Mesenchymal stem cell (in vitro differentiated cells and primary cell): Measurements from ENCODE around the gene PPP5C.
"Not testable (repeated sequence)": the region's sequence is repeated elsewhere in the genome, so short reads cannot be mapped to it uniquely, and the experiment has no call there.

Source experiments
- DNase-seq: peaks from one replicate; pipeline ENCODE4 v3.0.0-alpha.2; 2013
- H2AFZ ChIP-seq: one replicate; pipeline ENCODE4 v1.6.1; 2013; ENCODE audit warnings: low read depth, mild to moderate bottlenecking, control low read depth, inconsistent platforms, low read length, moderate library complexity
- H2AK5ac ChIP-seq: 2 replicates; pipeline ENCODE4 v1.6.1; 2013; ENCODE audit warnings: low read length, moderate library complexity, mild to moderate bottlenecking, inconsistent platforms; ENCODE audit not compliant: severe bottlenecking
- H2BK120ac ChIP-seq: one replicate; pipeline ENCODE4 v1.6.1; 2013; ENCODE audit warnings: low read depth, mild to moderate bottlenecking, inconsistent platforms, low read length, moderate library complexity
- H2BK12ac ChIP-seq, 2 experiments: one replicate each; pipeline ENCODE4 v1.6.1; 2013; ENCODE audit warnings: inconsistent platforms in 2 of 2, low read length in 2 of 2, mild to moderate bottlenecking in 2 of 2, moderate library complexity in 2 of 2, control low read depth in 1 of 2
- H2BK15ac ChIP-seq: one replicate; pipeline ENCODE4 v1.6.1; 2013; ENCODE audit warnings: mild to moderate bottlenecking, low read depth, inconsistent platforms; ENCODE audit not compliant: poor library complexity, severe bottlenecking
- H2BK5ac ChIP-seq: 2 replicates; pipeline ENCODE4 v1.6.1; 2013; ENCODE audit warnings: low read depth, mild to moderate bottlenecking, low read length, control low read depth, inconsistent platforms; ENCODE audit not compliant: poor library complexity, severe bottlenecking
- H3K14ac ChIP-seq, 2 experiments: one replicate each; pipeline ENCODE4 v1.6.1; 2013; ENCODE audit warnings: inconsistent platforms in 2 of 2, low read length in 2 of 2, control low read depth in 1 of 2, mild to moderate bottlenecking in 1 of 2, moderate library complexity in 1 of 2
- H3K18ac ChIP-seq, 2 experiments: one replicate each; pipeline ENCODE4 v1.6.1; 2013; ENCODE audit warnings: inconsistent platforms in 2 of 2, low read length in 2 of 2, control low read depth in 1 of 2, low read depth in 1 of 2, mild to moderate bottlenecking in 1 of 2
- H3K23ac ChIP-seq, 2 experiments: one replicate each; pipeline ENCODE4 v1.6.1; 2013; ENCODE audit warnings: inconsistent platforms in 2 of 2, low read length in 2 of 2, mild to moderate bottlenecking in 2 of 2, moderate library complexity in 2 of 2, control low read depth in 1 of 2
- H3K27ac ChIP-seq: 2 replicates; pipeline ENCODE4 v1.5.1; 2013; ENCODE audit warnings: mild to moderate bottlenecking, moderate library complexity, low read length, control low read depth, inconsistent platforms; ENCODE audit not compliant: poor library complexity, severe bottlenecking
- H3K27me3 ChIP-seq, 2 experiments: 2 replicates each; pipeline versions ENCODE4 v1.6.1 to v1.7.0; 2013; ENCODE audit warnings: low read length in 2 of 2, mild to moderate bottlenecking in 2 of 2, moderate library complexity in 2 of 2, control low read depth in 1 of 2, inconsistent platforms in 1 of 2; ENCODE audit not compliant: control insufficient read depth in 1 of 2, insufficient read depth in 1 of 2
- H3K36me3 ChIP-seq, 2 experiments: 2 replicates each; pipeline versions ENCODE4 v1.6.1 to v1.7.0; 2013; ENCODE audit warnings: low read length in 2 of 2, control low read depth in 1 of 2, inconsistent platforms in 1 of 2, low read depth in 1 of 2, mild to moderate bottlenecking in 1 of 2; ENCODE audit not compliant: insufficient read depth in 2 of 2, control insufficient read depth in 1 of 2
- H3K4ac ChIP-seq, 2 experiments: one replicate each; pipeline ENCODE4 v1.6.1; 2013; ENCODE audit warnings: inconsistent platforms in 2 of 2, low read length in 2 of 2, mild to moderate bottlenecking in 2 of 2, moderate library complexity in 2 of 2, control low read depth in 1 of 2, low read depth in 1 of 2
- H3K4me1 ChIP-seq: 2 replicates; pipeline ENCODE4 v1.6.1; 2013; ENCODE audit warnings: low read depth, low read length, control low read depth; ENCODE audit not compliant: control insufficient read depth, insufficient read depth
- H3K4me2 ChIP-seq: 2 replicates; pipeline ENCODE4 v1.6.1; 2013; ENCODE audit warnings: low read length, mild to moderate bottlenecking, inconsistent platforms; ENCODE audit not compliant: poor library complexity, severe bottlenecking
- H3K4me3 ChIP-seq, 2 experiments: 2 replicates each; pipeline versions ENCODE4 v1.5.1 to v1.7.0; 2013; ENCODE audit warnings: low read length in 2 of 2, mild to moderate bottlenecking in 2 of 2, control low read depth in 1 of 2, low read depth in 1 of 2; ENCODE audit not compliant: insufficient read depth in 1 of 2
- H3K79me1 ChIP-seq: replicated peaks from 2 replicates; pipeline ENCODE4 v1.6.1; 2013; ENCODE audit warnings: mild to moderate bottlenecking, control low read depth, low read length, inconsistent platforms; ENCODE audit not compliant: poor library complexity, severe bottlenecking
- H3K9ac ChIP-seq: 2 replicates; pipeline ENCODE4 v1.7.0; 2013; ENCODE audit warnings: mild to moderate bottlenecking, low read length, moderate library complexity
- H3K9me3 ChIP-seq: 2 replicates; pipeline ENCODE4 v1.7.0; 2013; ENCODE audit warnings: mild to moderate bottlenecking, low read length; ENCODE audit not compliant: control insufficient read depth
- H4K8ac ChIP-seq: one replicate; pipeline ENCODE4 v1.6.1; 2013; ENCODE audit warnings: inconsistent platforms, mild to moderate bottlenecking, low read length, moderate library complexity
- H4K91ac ChIP-seq: one replicate; pipeline ENCODE4 v1.6.1; 2013; ENCODE audit warnings: mild to moderate bottlenecking, low read length, inconsistent platforms
- WGBS: methylation state at CpG from one replicate; pipeline ENCODE4 v1.1.7; 2013; ENCODE audit warnings: mixed read lengths; 5-methylcytosine and 5-hydroxymethylcytosine counted together

Gene PPP5C

GRCh38 chr19:46415804-46416709 is 69.2 kb downstream of the PPP5C start:
- Histone ChIP-seq H3K27ac (peak overlapping the region; percentile 94), H3K4me3 (peak overlapping the region in 1 of 2 experiments; percentile 77), H3K9ac (peak overlapping the region; percentile 87), H2BK5ac (peak overlapping the region; percentile 92), H2BK12ac (peak overlapping the region in 1 of 2 experiments; percentile 72), H3K4ac (peak overlapping the region in 1 of 2 experiments; percentile 80), H3K4me1 (peaks cover 34% of the 10 kb centered on the region), H3K18ac (peak overlapping the region in 1 of 2 experiments; percentile 28), H2BK120ac (peak overlapping the region; percentile 76), H4K8ac (peak overlapping the region; percentile 59), H3K27me3 (peaks cover 0 to 32% of the 10 kb centered on the region in 2 experiments), H3K79me1 (peaks cover 18% of the 10 kb centered on the region), H3K4me2 (peak overlapping the region; percentile 86)
- not testable (repeated sequence) for H4K91ac ChIP-seq, H2BK15ac ChIP-seq, H3K9me3 ChIP-seq, H3K36me3 ChIP-seq, H2AFZ ChIP-seq, H3K23ac ChIP-seq, H2AK5ac ChIP-seq, H3K14ac ChIP-seq
- WGBS = 25% methylated on average over 40 of the region's 53 CpGs
- DNase-seq = peak; percentile 91

GRCh38 chr19:46420056-46420455 is 73.2 kb downstream of the PPP5C start:
- no peak overlapping the region for H3K4ac ChIP-seq
- 92% methylated on average over 7 of the region's 7 CpGs for WGBS
- H3K23ac ChIP-seq = no peak overlapping the region
- no peaks in the 10 kb centered on the region for H3K79me1 ChIP-seq
- H3K14ac ChIP-seq = no peak overlapping the region
- no peak overlapping the region for H3K4me3 ChIP-seq
- no peak overlapping the region for H3K4me2 ChIP-seq
- no peak overlapping the region for H2BK15ac ChIP-seq
- H3K4me1 ChIP-seq = peaks cover 8% of the 10 kb centered on the region
- no peak overlapping the region for H2AFZ ChIP-seq
- no peak overlapping the region for H4K8ac ChIP-seq
- H3K9ac ChIP-seq = no peak overlapping the region
- H4K91ac ChIP-seq = no peak overlapping the region
- H3K27me3 ChIP-seq = peaks cover 0 to 4% of the 10 kb centered on the region in 2 experiments
- DNase-seq = no peak
- H3K9me3 ChIP-seq = no peaks in the 10 kb centered on the region
- no peak overlapping the region for H2BK120ac ChIP-seq
- no peak overlapping the region for H2BK12ac ChIP-seq
- H3K36me3 ChIP-seq = no peaks in the 10 kb centered on the region
- H3K27ac ChIP-seq = no peak overlapping the region
- H2AK5ac ChIP-seq = no peak overlapping the region
- H3K18ac ChIP-seq = no peak overlapping the region
- H2BK5ac ChIP-seq = no peak overlapping the region

DNA sequence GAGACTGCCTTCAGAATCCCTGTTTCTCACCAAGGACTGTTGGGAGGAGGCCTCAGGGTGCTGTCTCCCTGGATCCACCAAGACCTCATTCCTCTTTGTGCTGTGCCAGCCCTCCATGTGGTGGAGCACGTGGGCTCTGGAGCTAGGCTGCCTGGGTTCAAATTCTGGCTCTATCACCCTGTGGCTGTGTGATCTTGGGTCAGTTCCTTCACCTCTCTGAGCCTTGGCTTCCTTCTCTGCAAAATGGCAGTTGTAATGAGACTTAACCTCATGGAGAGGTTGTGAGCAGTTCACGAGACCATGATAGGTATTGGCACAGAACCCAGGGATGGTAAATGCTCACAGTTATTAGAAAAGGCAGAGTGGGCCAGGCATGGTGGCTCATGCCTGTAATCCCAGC is 75.5 kb downstream of the PPP5C start:
- H3K36me3 ChIP-seq = no peaks in the 10 kb centered on the region
- H3K27ac ChIP-seq = no peak overlapping the region
- no peaks in the 10 kb centered on the region for H3K9me3 ChIP-seq
- no peak overlapping the region for H3K18ac ChIP-seq
- H2BK120ac ChIP-seq = no peak overlapping the region
- no peak overlapping the region for H2AK5ac ChIP-seq
- H2BK5ac ChIP-seq = no peak overlapping the region
- no peak overlapping the region for H2BK12ac ChIP-seq
- H3K4ac ChIP-seq = no peak overlapping the region
- no peak overlapping the region for H2BK15ac ChIP-seq
- H3K4me2 ChIP-seq = no peak overlapping the region
- WGBS = 85% methylated on average over 2 of the region's 2 CpGs
- H2AFZ ChIP-seq = no peak overlapping the region
- H3K79me1 ChIP-seq = no peaks in the 10 kb centered on the region
- H3K9ac ChIP-seq = no peak overlapping the region
- no peak for DNase-seq
- H3K4me3 ChIP-seq = no peak overlapping the region
- peaks cover 7% of the 10 kb centered on the region for H3K4me1 ChIP-seq
- H3K27me3 ChIP-seq = peaks cover 0 to 21% of the 10 kb centered on the region in 2 experiments
- no peak overlapping the region for H3K14ac ChIP-seq
- no peak overlapping the region for H4K91ac ChIP-seq
- H4K8ac ChIP-seq = no peak overlapping the region
- H3K23ac ChIP-seq = no peak overlapping the region

DNA sequence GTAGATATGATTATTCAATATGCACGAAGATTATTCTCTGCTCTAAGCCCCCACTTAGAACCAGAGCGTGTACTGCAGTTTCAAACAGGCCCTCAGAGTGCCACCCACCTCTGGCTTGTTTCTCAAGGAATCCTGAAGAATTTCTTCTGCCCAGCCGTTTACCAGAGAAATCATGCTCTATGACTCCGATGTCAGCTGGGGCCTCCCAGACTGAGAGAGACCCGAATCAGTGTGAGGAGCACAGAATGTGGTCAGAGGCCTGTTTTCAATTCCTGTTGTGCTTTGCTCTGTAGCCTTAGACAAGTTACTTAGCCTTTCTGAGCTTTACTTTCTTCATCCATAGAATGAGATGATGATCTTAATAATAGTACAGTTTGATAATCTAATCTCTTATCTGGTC is 76.3 kb downstream of the PPP5C start:
- H3K14ac ChIP-seq = no peak overlapping the region
- no peaks in the 10 kb centered on the region for H3K79me1 ChIP-seq
- WGBS = 66% methylated on average over 5 of the region's 5 CpGs
- no peak for DNase-seq
- no peak overlapping the region for H4K91ac ChIP-seq
- H2AFZ ChIP-seq = no peak overlapping the region
- no peak overlapping the region for H3K4me3 ChIP-seq
- H2BK15ac ChIP-seq = no peak overlapping the region
- peaks cover 7% of the 10 kb centered on the region for H3K4me1 ChIP-seq
- peaks cover 5 to 29% of the 10 kb centered on the region in 2 experiments for H3K27me3 ChIP-seq
- H2BK120ac ChIP-seq = no peak overlapping the region
- no peak overlapping the region for H3K23ac ChIP-seq
- H3K9ac ChIP-seq = no peak overlapping the region
- no peak overlapping the region for H3K4ac ChIP-seq
- no peaks in the 10 kb centered on the region for H3K36me3 ChIP-seq
- no peak overlapping the region for H2BK5ac ChIP-seq
- no peak overlapping the region for H3K18ac ChIP-seq
- no peak overlapping the region for H3K27ac ChIP-seq
- no peak overlapping the region for H3K4me2 ChIP-seq
- H4K8ac ChIP-seq = no peak overlapping the region
- H2BK12ac ChIP-seq = no peak overlapping the region
- H3K9me3 ChIP-seq = no peaks in the 10 kb centered on the region
- H2AK5ac ChIP-seq = no peak overlapping the region
